Iris pigment epithelial cell (primary cell): ENCODE data around the gene LPAR2.
"Not testable (repeated sequence)": the region's sequence is repeated elsewhere in the genome, so short reads cannot be mapped to it uniquely, and the experiment has no call there.

Experiments used
- DNase-seq: peaks from one replicate; pipeline ENCODE4 v3.0.0-alpha.2; 2011; ENCODE audit warnings: low read depth

The LPAR2 gene

GRCh38 chr19:19627621-19628500 is at the start of gene LPAR2:
TSS of gene LPAR2 (minus strand) at chr19:19628220. CDS start at chr19:19627275, 945 bp downstream.
- DNase-seq = no peak

- DNase-seq = no peak
Observed at GRCh38 chr19:19677579-19677978, 49.6 kb upstream of the LPAR2 start.

GRCh38 chr19:19674315-19674714 is 46.3 kb upstream of the LPAR2 start:
- no peak for DNase-seq

GRCh38 chr19:19672816-19673215 is 44.8 kb upstream of the LPAR2 start:
- DNase-seq = no peak

- no peak for DNase-seq
Observed at GRCh38 chr19:19670070-19670551, 42.1 kb upstream of the LPAR2 start.

- peak; percentile 89 for DNase-seq
Observed at GRCh38 chr19:19668230-19669012, 40.4 kb upstream of the LPAR2 start, which contains the start of gene ZNF101. TSS of gene ZNF101 (plus strand) at chr19:19668839. CDS start at chr19:19668964, 125 bp downstream.

GRCh38 chr19:19665420-19665948 is 37.5 kb upstream of the LPAR2 start:
- DNase-seq = not testable (repeated sequence)

GRCh38 chr19:19663256-19664120 is 35.5 kb upstream of the LPAR2 start, which contains the start of gene ATP13A1:
TSS of gene ATP13A1 (minus strand) at chr19:19663676. CDS start at chr19:19663666, 10 bp downstream.
- DNase-seq = peak; percentile 98

- DNase-seq = peak; percentile 40
Observed at GRCh38 chr19:19662871-19663255, 34.8 kb upstream of the LPAR2 start.

- no peak for DNase-seq
Observed at GRCh38 chr19:19662344-19662743, 34.3 kb upstream of the LPAR2 start.

- DNase-seq = peak; percentile 49
Observed at GRCh38 chr19:19661675-19662251, 33.7 kb upstream of the LPAR2 start.

- DNase-seq = no peak
Observed at GRCh38 chr19:19661141-19661674, 33.2 kb upstream of the LPAR2 start.

- DNase-seq = no peak
Observed at GRCh38 chr19:19659646-19660245, 31.7 kb upstream of the LPAR2 start.

- DNase-seq = no peak
Observed at GRCh38 chr19:19657397-19657783, 29.4 kb upstream of the LPAR2 start.

GRCh38 chr19:19656451-19657396 is 28.7 kb upstream of the LPAR2 start:
- no peak for DNase-seq

GRCh38 chr19:19655641-19656343 is 27.8 kb upstream of the LPAR2 start:
- DNase-seq = no peak

- DNase-seq = no peak
Observed at GRCh38 chr19:19655051-19655594, 27.1 kb upstream of the LPAR2 start.

- no peak for DNase-seq
Observed at GRCh38 chr19:19654441-19654840, 26.4 kb upstream of the LPAR2 start.
